HCT116 (cell line): ENCODE results near the gene CNTROB. TPM values are rescaled to one million over a fixed set of nuclear protein-coding genes. Genes with fewer than 3 reads are reported as not detected.
A peak's percentile ranks its signal among the peaks of the same experiment; 100 is the strongest.

Source experiments
- ATAC-seq: fragments of 200-7000 bp; cut with Tn5 transposase; 2 replicates; pipeline ENCODE4 v1.9.1; 2020; ENCODE audit warnings: mild to moderate bottlenecking, moderate library complexity
- BruUV-seq: library from RNA; stranded (reverse); fragments of 400-500 nt; replicated peaks from 2 replicates; lab custom pipeline; 2021; lab: Mats Ljungman, UMichigan
- CTCF ChIA-PET: fragments of 300-600 bp; sonication (Branson Sonifier 250); formaldehyde crosslinking; loops from one replicate; lab custom pipeline; 2021; ENCODE audit warnings: antibody characterized with exemption; lab: Charles Lee
- POLR2A ChIA-PET: fragments of 300-600, 350-600 bp; sonication (Branson Sonifier 250); formaldehyde crosslinking; loops from one replicate; lab custom pipeline; 2021; ENCODE audit warnings: antibody characterized with exemption; lab: Charles Lee
- RAD21 ChIA-PET, 2 experiments: fragments of 300-600 bp; sonication (Branson Sonifier 250); formaldehyde crosslinking; loops; one replicate each; lab custom pipeline; 2023; ENCODE audit warnings: low total read pairs in 2 of 2; ENCODE audit not compliant: uncharacterized antibody in 2 of 2, unreplicated experiment in 2 of 2, low non-redundant PET in 1 of 2; lab: Charles Lee
- DNase-seq: peaks from one replicate; pipeline ENCODE4 v3.0.0-alpha.2; 2010; ENCODE audit warnings: low read depth, low spot score
- H2AFZ ChIP-seq: fragments of 200-600 bp; shearing (Covaris generic), sonication (generic); 2 replicates; pipeline ENCODE4 v1.6.1; 2017; ENCODE audit warnings: low read depth, mixed run types, mixed read lengths, antibody characterized with exemption, low read length; ENCODE audit not compliant: poor library complexity, severe bottlenecking
- H3K27ac ChIP-seq: 2 replicates; pipeline ENCODE4 v1.5.1; 2012; ENCODE audit warnings: low read depth, low read length
- H3K27me3 ChIP-seq: fragments of 200-600 bp; sonication (generic); 2 replicates; pipeline ENCODE4 v1.6.1; 2016; ENCODE audit warnings: mixed run types, low read length, mixed read lengths; ENCODE audit not compliant: insufficient read depth
- H3K36me3 ChIP-seq, 2 experiments: fragments of 200-500 bp in 1 of 2; fragments of 200-600 bp in 1 of 2; sonication (Bioruptor generic) in 1 of 2; sonication (generic) in 1 of 2; 2 replicates each; pipeline versions ENCODE4 v1.5.1 to v1.6.1; 2014 to 2016; ENCODE audit warnings: low read length in 2 of 2, inconsistent platforms in 1 of 2, mixed read lengths in 1 of 2, mixed run types in 1 of 2; ENCODE audit not compliant: insufficient read depth in 2 of 2, control insufficient read depth in 1 of 2
- H3K4me1 ChIP-seq, 2 experiments: fragments of 200-600 bp in 1 of 2; sonication (generic) in 1 of 2; 2 replicates each; pipeline versions ENCODE4 v1.5.1 to v1.6.1; 2012 to 2017; ENCODE audit warnings: low read length in 2 of 2, inconsistent platforms in 1 of 2, mild to moderate bottlenecking in 1 of 2, mixed read lengths in 1 of 2, mixed run types in 1 of 2, moderate library complexity in 1 of 2; ENCODE audit not compliant: insufficient read depth in 2 of 2, control insufficient read depth in 1 of 2
- H3K4me2 ChIP-seq: fragments of 200-600 bp; sonication (generic); 2 replicates; pipeline ENCODE4 v1.6.1; 2017; ENCODE audit warnings: mixed run types, low read length, mixed read lengths
- H3K4me3 ChIP-seq, 2 experiments: fragments of 200-600 bp in 1 of 2; sonication (generic) in 1 of 2; replicated peaks in 1 of 2; 2 replicates each; pipeline ENCODE4 v1.5.1; 2011 to 2016; ENCODE audit warnings: low read length in 2 of 2, control low read depth in 1 of 2, low read depth in 1 of 2, mild to moderate bottlenecking in 1 of 2, mixed read lengths in 1 of 2, mixed run types in 1 of 2
- H3K79me2 ChIP-seq: fragments of 200-600 bp; sonication (generic); 2 replicates; pipeline ENCODE4 v1.6.1; 2017; ENCODE audit warnings: mild to moderate bottlenecking, mixed run types, low read length, moderate library complexity, mixed read lengths; ENCODE audit not compliant: insufficient read depth
- H3K9ac ChIP-seq: fragments of 200-600 bp; sonication (generic); 2 replicates; pipeline ENCODE4 v1.6.1; 2016; ENCODE audit warnings: low read length, mixed read lengths
- H3K9me2 ChIP-seq: fragments of 200-600 bp; sonication (generic), shearing (Covaris generic); 2 replicates; pipeline ENCODE4 v1.6.1; 2017; ENCODE audit warnings: mixed run types, mild to moderate bottlenecking, moderate library complexity; ENCODE audit not compliant: insufficient read depth
- H3K9me3 ChIP-seq, 2 experiments: fragments of 200-500 bp in 1 of 2; fragments of 200-600 bp in 1 of 2; sonication (Bioruptor generic) in 1 of 2; sonication (generic) in 1 of 2; 2 replicates each; pipeline ENCODE4 v1.6.1; 2014 to 2017; ENCODE audit warnings: low read length in 2 of 2, mixed read lengths in 2 of 2, inconsistent platforms in 1 of 2, low read depth in 1 of 2, mild to moderate bottlenecking in 1 of 2, mixed run types in 1 of 2, moderate library complexity in 1 of 2; ENCODE audit not compliant: control insufficient read depth in 1 of 2, insufficient read depth in 1 of 2
- H4K20me1 ChIP-seq: fragments of 200-600 bp; sonication (generic), shearing (Covaris generic); 2 replicates; pipeline ENCODE4 v1.6.1; 2017; ENCODE audit warnings: mixed run types, mild to moderate bottlenecking, moderate library complexity; ENCODE audit not compliant: insufficient read depth
- ATF3 ChIP-seq: IDR thresholded peaks from 2 replicates; pipeline ENCODE4 v1.6.1; 2012
- CBX3 ChIP-seq: IDR thresholded peaks from 2 replicates; pipeline ENCODE4 v1.6.1; 2012; ENCODE audit warnings: low read depth
- CEBPB ChIP-seq: IDR thresholded peaks from 2 replicates; pipeline ENCODE4 v1.6.1; 2012; ENCODE audit warnings: low read depth
- EGR1 ChIP-seq: IDR thresholded peaks from 2 replicates; pipeline ENCODE4 v1.6.1; 2012; ENCODE audit warnings: low read depth
- EZH2phosphoT487 ChIP-seq: fragments of 200-600 bp; IDR thresholded peaks from 2 replicates; pipeline ENCODE4 v1.6.1; 2018; ENCODE audit warnings: antibody characterized with exemption, borderline replicate concordance
- FOSL1 ChIP-seq: IDR thresholded peaks from 2 replicates; pipeline ENCODE4 v1.6.1; 2012; ENCODE audit warnings: low read depth
- JUND ChIP-seq: IDR thresholded peaks from 2 replicates; pipeline ENCODE4 v1.6.1; 2012
- MAX ChIP-seq: IDR thresholded peaks from 2 replicates; pipeline ENCODE4 v1.6.1; 2012
- POLR2AphosphoS5 ChIP-seq: IDR thresholded peaks from 2 replicates; pipeline ENCODE4 v1.6.1; 2011; ENCODE audit warnings: mild to moderate bottlenecking, low read depth, low read length, moderate library complexity
- REST ChIP-seq: IDR thresholded peaks from 2 replicates; pipeline ENCODE4 v1.6.1; 2012; ENCODE audit warnings: low read depth
- SIN3A ChIP-seq: IDR thresholded peaks from 2 replicates; pipeline ENCODE4 v1.6.1; 2012; ENCODE audit warnings: low read depth
- SP1 ChIP-seq: IDR thresholded peaks from 2 replicates; pipeline ENCODE4 v1.6.1; 2012; ENCODE audit warnings: low read depth
- SRF ChIP-seq: IDR thresholded peaks from 2 replicates; pipeline ENCODE4 v1.6.1; 2012; ENCODE audit warnings: low read depth
- TCF7L2 ChIP-seq: IDR thresholded peaks from 2 replicates; pipeline ENCODE4 v1.7.0; 2011; ENCODE audit warnings: borderline replicate concordance, inconsistent platforms; ENCODE audit not compliant: insufficient read depth, insufficient read length; ENCODE audit errors: extremely low read depth
- YY1 ChIP-seq: IDR thresholded peaks from 2 replicates; pipeline ENCODE4 v1.6.1; 2011; ENCODE audit warnings: low read length, low read depth, moderate library complexity, mild to moderate bottlenecking; ENCODE audit not compliant: insufficient replicate concordance; ENCODE audit errors: extremely low read depth
- ZBTB33 ChIP-seq: IDR thresholded peaks from 2 replicates; pipeline ENCODE4 v1.6.1; 2011; ENCODE audit warnings: mild to moderate bottlenecking, low read length, moderate library complexity; ENCODE audit not compliant: insufficient replicate concordance; ENCODE audit errors: extremely low read depth
- ZFX ChIP-seq: fragments of 450-650 bp; IDR thresholded peaks from 2 replicates; pipeline ENCODE4 v1.6.1; 2017
- intact Hi-C: fragments of 100-400 bp; cut with micrococcal nuclease; formaldehyde crosslinking; loops from 2 replicates; pipeline ENCODE4 v1.10.0; 2022
- total RNA-seq: library from RNA; stranded (reverse); gene quantifications from one replicate; pipeline ENCODE4 v1.2.1, GENCODE V29; 2021; ENCODE audit not compliant: unreplicated experiment

The CNTROB gene
- total RNA-seq, 1 experiment from 2014 or later = 54.6 TPM

- TF ChIP-seq MAX = peak; percentile 31; the same call in 1 of the 2 replicates
- TF ChIP-seq, all 23 proteins: peak for 3
These were observed 46.4 kb upstream of the CNTROB start (continued) for GRCh38 chr17:7885367-7886226.

- no peaks in the 10 kb centered on the region for H4K20me1 ChIP-seq
- H3K9me2 ChIP-seq = no peaks in the 10 kb centered on the region
- H3K4me2 ChIP-seq = peak overlapping the region; percentile 99
- H3K9ac ChIP-seq = peak overlapping the region; percentile 86
- DNase-seq (no peak), ATAC-seq (0 out of 2 replicates have a peak, but pooled peaks have one; percentile 9)
- intact Hi-C loops = loop anchor here (1.0 to 2.0 kb wide), 2 partner anchors 29 to 52 kb away; partner anchors contain the start of genes KDM6B and NAA38
- peaks cover 33% of the 10 kb centered on the region for H3K79me2 ChIP-seq
- peak overlapping the region; percentile 97 for H3K27ac ChIP-seq
- RAD21 ChIA-PET = no interaction called here
- POLR2A ChIA-PET = no interaction called here
- CTCF ChIA-PET = interaction anchor here (0.8 to 1.0 kb wide), 3 partner anchors 20 to 29 kb away, joined by 3 read pairs; partner anchors contain the start of gene NAA38
- H3K4me1 ChIP-seq = peaks cover 39 to 53% of the 10 kb centered on the region in 2 experiments
- H2AFZ ChIP-seq = no peak overlapping the region
- peak overlapping the region; percentile 56 to 82 for H3K4me3 ChIP-seq
- no TSS peak for BruUV-seq
- peaks cover 7 to 15% of the 10 kb centered on the region in 2 experiments; a peak in 2 of 4 replicates for H3K36me3 ChIP-seq
- no peaks in the 10 kb centered on the region for H3K27me3 ChIP-seq
- H3K9me3 ChIP-seq = no peaks in the 10 kb centered on the region
- TF ChIP-seq ZBTB33 (no peak), REST (no peak), YY1 (no peak), POLR2AphosphoS5 (no peak), EGR1 (no peak), ZFX (no peak), SP1 (no peak), CEBPB (no peak), SIN3A (no peak), SRF (no peak), FOSL1 (no peak), TCF7L2 (no peak), ATF3 (no peak), EZH2phosphoT487 (no peak), JUND (no peak), CBX3 (no peak)
These were observed 45.6 kb upstream of the CNTROB start for GRCh38 chr17:7886227-7887037.
